SU-DHL-6 (cell line): ENCODE measurements around the gene TIGIT.

Source experiments
- EZH2phosphoT487 ChIP-seq: fragments of 200-600 bp; sonication (generic), shearing (Covaris generic); conservative IDR thresholded peaks from 2 replicates; pipeline ENCODE4 v1.6.1; 2018; ENCODE audit warnings: mild to moderate bottlenecking, antibody characterized with exemption, low read length, moderate library complexity, mixed read lengths
- TF ChIP-seq, protein P1 (sequence below): fragments of 200-600 bp; sonication (generic); IDR thresholded peaks from one replicate; pipeline ENCODE4 v1.5.1; 2017; ENCODE audit warnings: antibody characterized with exemption, mild to moderate bottlenecking, low read length, moderate library complexity; ENCODE audit not compliant: insufficient read depth, poor library complexity, severe bottlenecking

DNA sequence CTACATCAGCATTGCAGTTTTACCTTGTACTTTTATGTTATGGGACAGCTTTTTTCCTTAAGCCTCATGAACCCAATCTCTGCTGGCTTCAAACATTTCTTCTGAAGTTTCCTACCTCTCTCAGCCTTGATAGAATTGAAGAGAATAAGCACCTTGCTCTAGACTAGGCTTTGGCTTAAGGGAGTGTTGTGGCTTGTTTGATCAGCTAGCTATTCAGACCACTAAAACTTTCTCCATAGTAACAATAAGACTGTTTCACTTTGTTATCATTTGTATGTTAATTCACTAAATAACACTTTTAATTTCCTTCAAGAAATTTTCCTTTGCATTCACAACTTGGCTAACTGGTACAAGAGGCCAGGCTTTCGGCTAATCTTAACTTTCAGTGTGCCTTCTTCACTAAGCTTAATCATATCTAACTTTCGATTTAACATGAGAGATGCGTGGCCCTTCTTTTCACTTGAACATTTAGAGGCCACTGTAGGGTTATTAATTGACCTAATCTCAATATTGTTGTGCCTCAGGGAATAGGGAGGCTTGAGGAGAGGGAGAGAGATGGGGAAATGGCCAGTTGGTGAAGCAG, 8.1 kb upstream of the TIGIT start:
- TF ChIP-seq, protein P1, sequence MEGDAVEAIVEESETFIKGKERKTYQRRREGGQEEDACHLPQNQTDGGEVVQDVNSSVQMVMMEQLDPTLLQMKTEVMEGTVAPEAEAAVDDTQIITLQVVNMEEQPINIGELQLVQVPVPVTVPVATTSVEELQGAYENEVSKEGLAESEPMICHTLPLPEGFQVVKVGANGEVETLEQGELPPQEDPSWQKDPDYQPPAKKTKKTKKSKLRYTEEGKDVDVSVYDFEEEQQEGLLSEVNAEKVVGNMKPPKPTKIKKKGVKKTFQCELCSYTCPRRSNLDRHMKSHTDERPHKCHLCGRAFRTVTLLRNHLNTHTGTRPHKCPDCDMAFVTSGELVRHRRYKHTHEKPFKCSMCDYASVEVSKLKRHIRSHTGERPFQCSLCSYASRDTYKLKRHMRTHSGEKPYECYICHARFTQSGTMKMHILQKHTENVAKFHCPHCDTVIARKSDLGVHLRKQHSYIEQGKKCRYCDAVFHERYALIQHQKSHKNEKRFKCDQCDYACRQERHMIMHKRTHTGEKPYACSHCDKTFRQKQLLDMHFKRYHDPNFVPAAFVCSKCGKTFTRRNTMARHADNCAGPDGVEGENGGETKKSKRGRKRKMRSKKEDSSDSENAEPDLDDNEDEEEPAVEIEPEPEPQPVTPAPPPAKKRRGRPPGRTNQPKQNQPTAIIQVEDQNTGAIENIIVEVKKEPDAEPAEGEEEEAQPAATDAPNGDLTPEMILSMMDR: no peak
- no peak for TF ChIP-seq EZH2phosphoT487
